HG03342 (cell line): ENCODE measurements around the gene RNU1-4.
"Not testable (repeated sequence)": the region's sequence is repeated elsewhere in the genome, so short reads cannot be mapped to it uniquely, and the experiment has no call there.

Source experiments
- ATAC-seq: cut with Tn5 transposase; IDR thresholded peaks from one replicate; pipeline ENCODE4 v1.9.1; 2021; ENCODE audit warnings: mild to moderate bottlenecking, moderate library complexity; ENCODE audit not compliant: unreplicated experiment

The RNU1-4 gene

GRCh38 chr1:16740047-16740964 lies at the start of gene RNU1-4:
Gene RNU1-4, plus strand, starts transcription at chr1:16740516.
- peak; percentile 95 for ATAC-seq

DNA sequence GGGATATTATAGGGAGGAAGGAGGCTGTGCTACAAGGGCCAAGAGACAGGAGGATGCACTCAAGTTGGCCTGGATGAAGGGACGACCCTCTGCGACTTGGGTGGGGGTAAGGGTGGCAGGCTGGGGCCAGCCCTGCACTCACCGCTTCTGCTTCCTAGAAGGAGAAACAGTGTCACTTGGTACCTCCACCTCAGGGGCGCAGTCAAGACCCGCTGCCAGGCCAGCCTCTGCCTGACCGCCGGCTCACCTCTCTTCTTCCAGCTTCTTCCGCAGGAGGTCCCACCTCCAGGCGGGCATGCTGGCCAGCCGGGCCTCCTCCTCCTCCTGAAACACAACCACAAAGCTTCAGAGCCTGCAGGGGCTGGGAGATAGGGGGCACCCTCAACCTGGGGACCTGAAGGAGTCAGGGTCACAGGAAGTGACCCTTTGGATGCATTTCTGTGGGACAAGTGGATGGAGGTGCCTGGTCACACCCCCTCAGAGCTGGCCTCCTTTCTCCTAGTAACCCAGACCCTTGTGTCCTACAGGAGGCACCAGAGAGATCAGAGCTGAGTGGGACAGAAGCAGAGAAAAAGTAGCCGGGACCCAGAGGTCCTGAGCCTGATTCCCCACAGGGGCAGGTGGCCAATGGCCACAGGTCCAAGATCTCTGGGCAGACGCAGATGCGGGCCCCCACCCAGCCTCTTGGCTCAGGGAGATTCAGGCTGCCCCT lies 49.2 kb upstream of the RNU1-4 start:
- not testable (repeated sequence) for ATAC-seq

- not testable (repeated sequence) for ATAC-seq
Observed at GRCh38 chr1:16692283-16692682, 48.0 kb upstream of the RNU1-4 start.

- ATAC-seq, result not testable (repeated sequence)
Observed at GRCh38 chr1:16692717-16693448, 47.4 kb upstream of the RNU1-4 start.

- ATAC-seq, result not testable (repeated sequence)
Observed at GRCh38 chr1:16693449-16694307, 46.6 kb upstream of the RNU1-4 start.

- not testable (repeated sequence) for ATAC-seq
Observed at GRCh38 chr1:16694308-16694702, 46.0 kb upstream of the RNU1-4 start.

DNA sequence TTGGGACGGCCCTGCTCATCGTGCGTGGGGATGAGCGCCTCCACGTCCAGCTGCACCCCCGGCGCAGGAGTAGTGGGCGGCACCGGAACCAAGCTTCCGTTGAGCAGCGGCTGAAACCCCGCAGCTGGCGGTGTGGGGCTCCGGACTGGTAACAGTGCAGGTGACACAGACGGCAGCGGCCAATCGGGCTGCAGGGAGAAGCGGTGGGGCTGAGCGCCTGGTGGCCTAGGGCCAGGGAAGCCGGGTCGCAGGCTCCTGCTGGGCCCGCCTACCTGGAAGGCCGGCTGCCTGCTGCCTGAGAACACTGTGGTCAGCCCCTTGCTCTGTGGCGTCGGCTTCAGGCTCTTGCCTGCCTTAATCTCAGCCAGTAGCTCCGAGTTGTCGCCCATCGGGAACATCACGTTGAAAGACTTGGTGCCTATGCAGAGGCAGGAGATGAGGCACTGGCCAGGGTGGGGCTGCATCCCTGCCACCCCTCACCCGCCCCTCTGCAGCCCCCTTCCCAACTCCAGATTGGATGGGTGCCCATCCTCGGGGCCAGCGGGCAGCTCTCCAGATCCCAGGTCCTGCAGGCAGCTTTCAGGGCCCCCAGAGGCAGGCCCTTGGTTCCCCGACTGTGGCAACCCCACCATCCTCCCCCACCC lies 43.7 kb upstream of the RNU1-4 start:
- not testable (repeated sequence) for ATAC-seq

DNA sequence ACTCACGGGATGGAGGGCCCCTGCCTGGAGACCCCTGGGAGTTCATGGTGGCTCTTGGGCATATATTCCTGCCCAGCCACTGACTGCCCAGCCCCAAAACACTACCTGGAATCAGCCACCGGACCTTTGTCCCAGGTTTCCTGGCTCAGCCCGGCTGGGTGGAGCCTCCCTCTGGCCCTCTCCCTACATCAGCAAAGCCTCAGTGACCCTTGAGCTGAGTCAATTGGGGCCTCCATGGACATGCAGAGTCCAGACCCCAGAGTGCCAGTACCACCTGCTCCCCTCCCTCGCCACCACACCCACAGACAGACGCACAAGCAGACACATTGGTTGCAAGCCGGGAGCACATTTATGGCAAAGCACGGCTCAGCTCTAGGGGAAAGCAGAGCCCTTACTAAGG lies 43.2 kb upstream of the RNU1-4 start:
- ATAC-seq, result not testable (repeated sequence)

DNA sequence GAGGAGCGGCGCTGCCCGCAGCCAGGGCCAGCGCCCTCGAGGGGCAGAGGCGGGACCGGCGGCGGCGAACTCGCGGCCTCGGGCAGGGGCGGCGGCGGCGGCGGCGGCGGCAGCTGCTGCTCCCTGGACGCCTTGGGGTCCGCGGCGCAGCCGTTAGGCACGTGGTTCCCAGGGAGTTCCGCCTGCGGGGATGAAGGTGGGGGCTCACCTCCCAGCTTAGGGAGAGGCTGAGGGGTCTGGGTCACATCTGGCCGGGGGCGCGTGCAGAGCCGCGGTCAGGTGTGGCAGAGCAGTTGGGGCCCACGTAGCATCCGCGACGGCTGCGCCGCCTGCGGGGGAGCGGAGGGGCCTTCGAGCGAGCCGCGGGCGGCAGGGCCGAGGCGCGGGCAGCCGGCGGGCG lies 40.9 kb upstream of the RNU1-4 start:
- ATAC-seq, result not testable (repeated sequence)

DNA sequence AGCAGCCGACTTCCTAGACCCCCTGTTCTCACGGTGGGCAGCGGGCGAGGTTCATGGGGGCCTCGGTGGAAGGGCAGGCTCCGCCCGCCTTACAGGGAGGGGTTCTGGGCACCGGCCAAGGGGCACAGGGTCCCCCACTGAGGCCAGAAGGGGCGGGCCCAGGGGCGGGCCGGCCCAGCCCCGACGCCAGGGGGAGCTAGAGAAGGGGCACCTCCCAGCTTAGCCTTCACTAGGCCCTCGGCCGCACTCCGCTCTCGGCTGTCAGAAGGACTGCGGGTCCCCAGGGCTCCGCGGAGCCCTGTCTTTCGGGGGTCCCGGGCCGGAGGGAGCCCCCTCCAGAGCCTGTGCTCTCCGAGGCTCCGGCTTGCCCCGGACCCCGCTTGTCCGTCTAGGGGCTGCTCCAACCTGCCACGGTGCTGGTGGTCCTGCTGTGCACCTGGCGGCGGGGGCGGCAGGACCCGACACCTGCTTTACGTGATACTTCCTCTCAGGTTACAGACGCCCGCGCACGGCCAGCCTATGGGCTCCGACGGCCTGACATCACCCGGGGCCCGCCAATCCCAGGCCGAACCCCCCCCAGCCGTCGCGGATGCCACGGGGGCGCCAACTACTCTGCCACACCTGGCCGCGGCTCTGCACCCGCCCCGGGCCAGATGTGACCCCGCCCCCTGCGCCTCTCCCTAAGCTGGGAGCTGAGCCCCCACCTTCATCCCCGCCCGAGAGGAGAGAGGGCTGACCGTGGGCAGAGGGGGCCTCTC lies 40.0 kb upstream of the RNU1-4 start:
- ATAC-seq, result not testable (repeated sequence)

- not testable (repeated sequence) for ATAC-seq
Observed at GRCh38 chr1:16701189-16701588, 39.1 kb upstream of the RNU1-4 start.

DNA sequence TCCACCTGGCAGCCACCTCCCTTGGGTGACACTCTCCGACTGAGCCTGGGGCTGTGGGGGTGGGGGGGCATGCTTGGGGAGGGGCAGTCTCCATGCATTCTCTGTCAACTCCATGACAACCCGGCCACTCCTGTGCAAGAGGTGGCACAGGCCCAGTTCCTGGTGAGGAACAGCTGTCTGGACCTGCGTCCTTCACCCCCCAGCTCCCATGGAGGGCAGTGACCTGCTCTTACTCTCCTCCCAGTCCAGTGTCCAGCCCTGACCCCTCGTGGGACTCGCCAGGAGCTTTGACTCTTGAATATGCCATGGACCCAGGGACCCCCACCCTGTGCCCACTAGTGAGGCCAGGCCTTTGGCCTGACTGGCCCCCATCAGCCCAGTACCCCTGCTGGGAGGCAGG lies 38.0 kb upstream of the RNU1-4 start:
- ATAC-seq, result not testable (repeated sequence)

GRCh38 chr1:16703141-16703540 lies 37.2 kb upstream of the RNU1-4 start:
- not testable (repeated sequence) for ATAC-seq

DNA sequence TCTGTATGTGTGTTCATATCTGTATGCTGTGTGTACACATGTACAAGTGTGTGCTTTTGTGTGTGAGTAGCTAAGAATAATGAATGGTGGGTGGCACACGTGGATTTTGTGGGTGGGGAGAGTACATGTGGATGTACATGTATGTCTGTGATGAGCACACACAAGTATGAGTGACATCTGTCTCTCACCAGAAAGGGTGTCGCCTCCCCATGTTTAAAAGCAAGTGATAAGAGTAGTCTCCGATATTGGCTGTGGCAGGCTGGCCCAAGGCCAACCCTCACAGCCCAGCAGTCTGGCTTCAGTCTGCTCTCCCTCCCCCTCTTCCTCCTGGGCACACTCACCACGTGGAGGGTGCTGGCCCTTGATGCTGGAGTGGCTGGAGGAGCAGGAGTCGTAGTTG lies 36.7 kb upstream of the RNU1-4 start:
- not testable (repeated sequence) for ATAC-seq

DNA sequence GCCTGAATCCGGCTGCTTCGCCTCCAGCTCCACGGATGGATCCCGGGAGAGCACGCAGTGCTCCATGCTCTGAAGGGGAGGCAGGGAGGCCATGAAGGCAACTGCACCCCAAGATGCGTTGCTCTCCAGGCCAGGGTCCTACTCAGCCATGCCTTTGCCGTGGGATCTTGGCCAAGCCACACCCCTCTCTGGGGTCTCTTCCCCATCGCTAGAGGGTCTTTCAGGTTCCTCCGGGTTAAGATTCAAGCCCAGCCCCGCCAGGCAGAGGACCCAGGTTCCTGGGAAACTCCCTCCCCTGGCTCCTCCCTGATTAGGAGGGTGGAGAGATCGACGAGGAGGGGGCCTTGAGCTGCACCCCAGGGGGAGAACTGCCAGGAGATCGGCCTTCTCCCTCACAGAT lies 36.2 kb upstream of the RNU1-4 start:
- ATAC-seq, result not testable (repeated sequence)

GRCh38 chr1:16704502-16705100 lies 35.7 kb upstream of the RNU1-4 start:
- ATAC-seq, result not testable (repeated sequence)

GRCh38 chr1:16706302-16706701 lies 34.0 kb upstream of the RNU1-4 start:
- ATAC-seq, result not testable (repeated sequence)
